Endothelial cell of umbilical vein (primary cell): ENCODE data around the gene GTF2F1.

Experiments used
- JUN ChIP-seq: IDR thresholded peaks from 2 replicates; pipeline ENCODE4 v1.6.1; 2011; ENCODE audit warnings: borderline replicate concordance, low read depth; ENCODE audit not compliant: insufficient read length, insufficient read depth
- POLR2A ChIP-seq: IDR thresholded peaks from 2 replicates; pipeline ENCODE4 v1.6.1; 2012; ENCODE audit warnings: low read depth, mild to moderate bottlenecking, control low read depth, low read length
- POLR2AphosphoS5 ChIP-seq: IDR thresholded peaks from 2 replicates; pipeline ENCODE4 v1.6.1; 2012; ENCODE audit warnings: low read depth, mild to moderate bottlenecking, control low read depth, low read length, moderate library complexity; ENCODE audit not compliant: insufficient read depth
- TF ChIP-seq, protein P1 (sequence below), 2 donors: IDR thresholded peaks; 1 replicate in 1 of 2; 2 replicates in 1 of 2; pipeline ENCODE4 v1.5.1; 2011; ENCODE audit warnings: low read length in 2 of 2, mild to moderate bottlenecking in 2 of 2, moderate library complexity in 2 of 2, control low read depth in 1 of 2, inconsistent platforms in 1 of 2, low read depth in 1 of 2; ENCODE audit not compliant: insufficient read depth in 1 of 2; ENCODE audit errors: extremely low read depth in 1 of 2
- TF ChIP-seq, protein P2 (sequence below): IDR thresholded peaks from 2 replicates; pipeline ENCODE4 v1.6.1; 2011; ENCODE audit not compliant: insufficient read depth, insufficient read length

DNA sequence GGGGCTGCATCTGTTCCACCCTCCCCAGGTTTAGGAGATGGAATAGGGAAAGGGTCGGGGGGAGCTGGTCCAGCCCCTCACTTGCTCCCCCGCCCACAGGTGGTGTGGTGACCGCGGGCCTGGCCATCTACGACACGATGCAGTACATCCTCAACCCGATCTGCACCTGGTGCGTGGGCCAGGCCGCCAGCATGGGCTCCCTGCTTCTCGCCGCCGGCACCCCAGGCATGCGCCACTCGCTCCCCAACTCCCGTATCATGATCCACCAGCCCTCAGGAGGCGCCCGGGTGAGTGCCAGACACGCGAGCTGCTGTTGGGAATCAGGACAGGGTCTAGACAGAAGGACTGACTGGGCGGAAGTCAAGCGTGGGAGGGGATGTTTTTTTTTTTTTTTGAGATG lies 28.6 kb downstream of the GTF2F1 start:
- TF ChIP-seq POLR2AphosphoS5 = no peak
- TF ChIP-seq, protein P1, sequence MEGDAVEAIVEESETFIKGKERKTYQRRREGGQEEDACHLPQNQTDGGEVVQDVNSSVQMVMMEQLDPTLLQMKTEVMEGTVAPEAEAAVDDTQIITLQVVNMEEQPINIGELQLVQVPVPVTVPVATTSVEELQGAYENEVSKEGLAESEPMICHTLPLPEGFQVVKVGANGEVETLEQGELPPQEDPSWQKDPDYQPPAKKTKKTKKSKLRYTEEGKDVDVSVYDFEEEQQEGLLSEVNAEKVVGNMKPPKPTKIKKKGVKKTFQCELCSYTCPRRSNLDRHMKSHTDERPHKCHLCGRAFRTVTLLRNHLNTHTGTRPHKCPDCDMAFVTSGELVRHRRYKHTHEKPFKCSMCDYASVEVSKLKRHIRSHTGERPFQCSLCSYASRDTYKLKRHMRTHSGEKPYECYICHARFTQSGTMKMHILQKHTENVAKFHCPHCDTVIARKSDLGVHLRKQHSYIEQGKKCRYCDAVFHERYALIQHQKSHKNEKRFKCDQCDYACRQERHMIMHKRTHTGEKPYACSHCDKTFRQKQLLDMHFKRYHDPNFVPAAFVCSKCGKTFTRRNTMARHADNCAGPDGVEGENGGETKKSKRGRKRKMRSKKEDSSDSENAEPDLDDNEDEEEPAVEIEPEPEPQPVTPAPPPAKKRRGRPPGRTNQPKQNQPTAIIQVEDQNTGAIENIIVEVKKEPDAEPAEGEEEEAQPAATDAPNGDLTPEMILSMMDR (IDR thresholded peaks at IDR 0.05; ENCODE audit: extremely low read depth in 1 of 2, insufficient read depth in 1 of 2, low read depth in 1 of 2, low read length in 2 of 2) = no peak
- TF ChIP-seq, protein P2, sequence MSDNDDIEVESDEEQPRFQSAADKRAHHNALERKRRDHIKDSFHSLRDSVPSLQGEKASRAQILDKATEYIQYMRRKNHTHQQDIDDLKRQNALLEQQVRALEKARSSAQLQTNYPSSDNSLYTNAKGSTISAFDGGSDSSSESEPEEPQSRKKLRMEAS = no peak
- TF ChIP-seq POLR2A = no peak
- no peak for TF ChIP-seq JUN
